Suprapubic skin (tissue), 4 donors: Measurements from ENCODE around the gene CDK1.

Source experiments
- POLR2A ChIP-seq, 2 donors: fragments of 450-650 bp; IDR thresholded peaks; one replicate each; pipeline ENCODE4 v1.6.1; 2017; ENCODE audit warnings: antibody characterized with exemption in 2 of 2, mild to moderate bottlenecking in 2 of 2, moderate library complexity in 2 of 2
- POLR2AphosphoS5 ChIP-seq, 3 donors: sonication (generic); formaldehyde crosslinking; IDR thresholded peaks; one replicate each; pipeline ENCODE4 v1.6.1; 2017; ENCODE audit warnings: antibody characterized with exemption in 3 of 3
- TF ChIP-seq, protein P1 (sequence below), 2 donors: fragments of 200-600 bp in 1 of 2; fragments of 450-650 bp in 1 of 2; sonication (generic) in 1 of 2; IDR thresholded peaks; one replicate each; pipeline ENCODE4 v1.5.1; 2016 to 2019; ENCODE audit warnings: antibody characterized with exemption in 2 of 2, mild to moderate bottlenecking in 1 of 2, moderate library complexity in 1 of 2

DNA sequence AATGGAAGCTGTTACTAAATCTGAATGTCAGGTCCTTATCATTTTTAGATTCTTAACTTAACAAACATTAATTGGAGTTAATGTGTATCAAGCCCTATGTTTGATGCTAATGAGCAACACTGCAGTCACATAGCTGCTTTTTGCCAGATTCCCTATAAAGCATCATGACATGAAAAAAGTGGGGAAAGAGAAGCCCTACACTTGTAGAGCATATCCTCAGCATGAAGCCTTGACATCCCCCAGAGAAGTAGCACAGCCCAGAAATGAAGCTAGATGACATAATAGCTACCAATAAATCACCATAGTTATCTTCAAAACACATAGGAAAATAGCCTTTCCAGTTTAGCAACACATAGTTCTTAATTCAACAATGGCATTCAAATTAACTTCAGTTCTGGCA is 49.2 kb upstream of the CDK1 start:
- TF ChIP-seq, protein P1, sequence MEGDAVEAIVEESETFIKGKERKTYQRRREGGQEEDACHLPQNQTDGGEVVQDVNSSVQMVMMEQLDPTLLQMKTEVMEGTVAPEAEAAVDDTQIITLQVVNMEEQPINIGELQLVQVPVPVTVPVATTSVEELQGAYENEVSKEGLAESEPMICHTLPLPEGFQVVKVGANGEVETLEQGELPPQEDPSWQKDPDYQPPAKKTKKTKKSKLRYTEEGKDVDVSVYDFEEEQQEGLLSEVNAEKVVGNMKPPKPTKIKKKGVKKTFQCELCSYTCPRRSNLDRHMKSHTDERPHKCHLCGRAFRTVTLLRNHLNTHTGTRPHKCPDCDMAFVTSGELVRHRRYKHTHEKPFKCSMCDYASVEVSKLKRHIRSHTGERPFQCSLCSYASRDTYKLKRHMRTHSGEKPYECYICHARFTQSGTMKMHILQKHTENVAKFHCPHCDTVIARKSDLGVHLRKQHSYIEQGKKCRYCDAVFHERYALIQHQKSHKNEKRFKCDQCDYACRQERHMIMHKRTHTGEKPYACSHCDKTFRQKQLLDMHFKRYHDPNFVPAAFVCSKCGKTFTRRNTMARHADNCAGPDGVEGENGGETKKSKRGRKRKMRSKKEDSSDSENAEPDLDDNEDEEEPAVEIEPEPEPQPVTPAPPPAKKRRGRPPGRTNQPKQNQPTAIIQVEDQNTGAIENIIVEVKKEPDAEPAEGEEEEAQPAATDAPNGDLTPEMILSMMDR (IDR thresholded peaks at IDR 0.05), result no peak
- TF ChIP-seq POLR2AphosphoS5 (IDR thresholded peaks at IDR 0.05) (no peak), POLR2A (IDR thresholded peaks at IDR 0.05) (no peak)
